GM19452 (cell line): ENCODE results near the gene USPL1.
"Not testable (repeated sequence)": the region's sequence is repeated elsewhere in the genome, so short reads cannot be mapped to it uniquely, and the experiment has no call there.

Experiments used
- ATAC-seq: cut with Tn5 transposase; IDR thresholded peaks from one replicate; pipeline ENCODE4 v1.9.1; 2021; ENCODE audit not compliant: unreplicated experiment

Gene USPL1

DNA sequence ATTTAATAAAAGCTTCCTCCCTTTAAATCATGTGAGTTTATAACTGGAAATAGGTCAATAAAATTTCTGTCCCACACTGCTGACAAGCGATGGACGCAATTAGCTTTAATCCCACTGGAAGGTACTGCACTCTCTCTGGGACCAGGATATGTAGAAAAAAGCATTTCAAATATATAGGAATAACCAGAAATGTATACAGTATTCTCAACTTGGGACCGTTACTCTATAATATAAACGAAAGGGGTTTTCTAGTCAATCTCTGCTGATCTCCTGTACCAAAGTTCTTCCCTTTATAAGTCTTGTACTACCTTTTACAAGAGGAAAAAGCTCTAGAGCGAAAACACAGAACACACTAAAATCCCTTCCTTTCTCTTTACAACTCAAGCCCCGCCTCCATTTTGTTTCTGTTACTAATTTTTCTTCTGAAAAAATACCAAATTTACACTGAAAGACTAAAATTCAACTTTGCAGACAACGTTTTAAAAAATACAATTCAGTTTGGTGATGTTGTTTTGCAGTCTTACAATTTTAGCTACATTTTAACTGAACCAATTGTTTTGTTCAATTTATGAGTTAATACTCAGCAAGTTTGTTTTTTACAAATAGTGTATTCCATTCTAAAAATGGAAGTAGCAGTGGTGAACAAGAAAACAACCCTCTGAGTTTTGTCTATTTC lies 1.7 kb upstream of the USPL1 start:
- no peak for ATAC-seq

DNA sequence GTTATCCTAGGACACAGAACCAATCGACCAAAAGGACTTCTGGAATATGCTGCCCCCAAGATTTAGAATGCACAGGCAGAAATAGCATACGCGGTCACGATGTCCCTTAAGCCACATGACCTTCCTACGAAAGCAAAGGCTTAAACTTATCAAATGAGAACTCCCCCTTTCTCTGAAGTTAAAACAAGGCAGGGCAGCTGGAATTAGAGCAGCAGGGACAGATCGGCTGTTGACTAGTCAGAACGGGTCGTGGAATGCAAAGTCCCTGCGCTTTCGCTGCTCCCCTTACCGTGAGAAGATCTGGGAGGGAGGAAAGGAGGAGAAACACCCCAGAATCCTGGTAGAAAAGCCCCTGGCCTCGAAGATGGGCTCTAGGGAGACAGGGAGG lies 799 bp upstream of the USPL1 start:
- peak; percentile 18 for ATAC-seq

DNA sequence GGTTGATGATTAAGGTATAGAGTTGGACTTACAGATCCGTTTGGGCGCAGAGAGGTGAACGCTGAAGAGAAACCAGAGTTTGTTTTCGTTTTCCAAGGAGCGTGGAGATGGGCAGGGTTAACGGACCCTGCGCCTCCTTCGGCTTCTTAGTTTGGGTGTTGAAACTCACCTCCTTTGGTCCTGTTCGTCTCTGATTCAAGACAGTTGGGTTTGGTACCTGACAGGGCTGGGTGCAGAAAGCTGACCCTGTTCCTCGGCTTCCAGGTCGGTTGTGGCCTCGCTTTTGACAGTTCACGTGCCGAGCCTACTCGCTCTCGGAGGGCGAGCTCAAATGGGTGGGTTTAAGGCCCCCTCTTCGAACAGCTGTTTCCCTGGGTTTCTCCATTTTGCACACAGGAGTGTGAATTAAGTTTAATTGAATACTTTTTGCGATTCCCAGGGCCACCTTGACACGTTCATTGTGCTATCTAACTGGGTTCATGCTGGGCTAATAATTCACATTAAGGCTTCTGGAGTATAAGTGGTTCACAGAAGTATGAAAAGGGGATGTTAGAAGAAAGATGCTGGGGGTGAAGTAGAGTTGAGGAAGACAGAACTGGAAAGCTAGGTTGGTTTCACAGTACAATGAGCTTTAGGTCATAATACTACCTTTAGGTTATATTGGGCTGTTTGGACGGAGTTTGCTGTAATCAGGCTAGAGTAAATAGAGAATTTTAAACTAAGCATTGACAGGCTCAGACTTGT lies 638 bp downstream of the USPL1 start:
- no peak for ATAC-seq

DNA sequence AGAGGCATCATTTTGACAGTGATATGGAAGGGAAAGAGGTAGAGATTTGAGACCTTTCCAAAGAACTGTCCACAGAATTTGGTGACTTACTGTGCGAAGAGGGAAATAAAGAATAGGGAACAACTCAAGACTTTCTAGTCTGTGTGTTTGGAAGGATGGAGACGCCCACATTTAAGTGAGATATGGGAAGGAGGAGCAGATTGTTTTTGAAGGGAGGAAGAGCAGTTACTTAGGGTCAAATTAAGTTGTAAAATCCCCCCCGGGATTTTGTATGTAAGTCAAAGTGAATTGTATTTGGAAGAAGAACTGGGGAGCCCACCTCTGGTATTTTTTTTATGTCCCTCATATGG lies 1.2 kb downstream of the USPL1 start:
- ATAC-seq: no peak

DNA sequence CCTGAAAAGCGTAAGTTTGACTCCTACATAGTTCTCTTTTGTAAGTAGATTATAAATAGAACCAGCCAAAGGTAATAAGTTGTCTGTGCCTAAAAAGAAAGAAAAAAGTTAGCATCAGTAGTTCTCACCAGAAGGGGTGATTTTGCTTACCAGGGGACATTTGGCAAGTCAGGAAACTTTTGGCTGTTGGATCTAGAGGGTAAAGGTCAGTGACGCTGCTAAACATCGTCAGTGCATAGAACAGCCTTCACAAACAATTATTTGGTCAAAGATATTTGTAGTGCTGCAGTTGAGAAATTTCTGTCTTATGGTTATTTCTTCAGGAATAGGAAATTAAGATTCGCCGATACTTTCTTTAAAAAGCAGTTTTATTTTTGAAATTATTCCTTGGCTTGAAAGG lies 2.0 kb downstream of the USPL1 start:
- ATAC-seq: no peak

DNA sequence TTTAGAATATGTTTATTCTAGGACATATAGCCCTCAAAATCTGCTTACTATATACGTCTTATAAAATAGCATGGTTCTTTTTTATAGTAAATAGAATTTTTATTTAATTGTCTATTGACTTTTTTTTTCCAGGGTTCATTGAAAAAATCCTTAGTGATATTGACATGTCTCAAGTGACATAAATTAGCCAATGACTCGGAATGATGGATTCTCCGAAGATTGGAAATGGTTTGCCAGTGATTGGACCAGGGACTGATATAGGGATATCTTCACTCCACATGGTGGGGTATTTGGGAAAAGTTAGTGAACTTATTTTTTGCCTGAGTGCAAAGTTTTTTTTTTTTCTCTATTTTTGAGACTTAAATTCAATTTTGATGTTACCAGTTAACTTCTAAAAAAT lies 3.2 kb downstream of the USPL1 start:
- ATAC-seq: no peak

DNA sequence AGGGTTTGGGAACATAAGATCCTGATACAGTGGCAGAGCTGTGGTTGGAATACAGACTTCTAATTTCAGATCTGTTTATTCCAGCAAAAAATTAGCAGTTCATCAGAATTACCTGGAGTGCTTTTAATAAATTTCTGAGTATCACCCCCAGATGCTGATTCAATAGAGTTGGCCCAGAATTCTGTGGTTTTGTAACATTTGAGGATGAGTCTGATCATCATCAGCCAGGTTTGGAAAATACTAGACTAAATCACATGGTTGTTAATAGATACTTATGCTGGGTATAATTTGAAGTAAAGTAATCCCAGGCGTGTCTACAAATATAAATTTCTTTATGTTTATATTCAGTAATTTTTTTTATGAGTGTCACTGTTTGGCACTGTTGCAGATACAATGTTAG lies 4.8 kb downstream of the USPL1 start:
- no peak for ATAC-seq

DNA sequence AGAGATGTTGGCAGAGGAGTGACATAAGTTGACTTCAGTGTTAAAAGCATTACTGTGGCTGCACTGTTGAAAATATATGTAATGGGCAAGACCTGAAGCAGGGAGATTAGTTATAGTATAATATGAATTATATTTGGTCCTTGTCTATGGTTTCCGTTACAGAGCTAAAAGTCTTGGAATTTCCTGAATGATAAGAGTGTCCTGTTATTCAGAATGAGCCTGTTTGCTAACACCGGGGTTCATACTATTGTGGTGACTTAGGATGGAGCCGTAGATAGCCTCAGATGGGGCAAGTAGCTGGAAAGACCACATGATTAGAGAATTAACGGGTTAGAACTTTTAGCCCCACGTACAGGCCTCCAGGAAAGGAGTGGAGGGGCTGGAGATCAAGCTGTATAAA lies 5.7 kb downstream of the USPL1 start:
- no peak for ATAC-seq

DNA sequence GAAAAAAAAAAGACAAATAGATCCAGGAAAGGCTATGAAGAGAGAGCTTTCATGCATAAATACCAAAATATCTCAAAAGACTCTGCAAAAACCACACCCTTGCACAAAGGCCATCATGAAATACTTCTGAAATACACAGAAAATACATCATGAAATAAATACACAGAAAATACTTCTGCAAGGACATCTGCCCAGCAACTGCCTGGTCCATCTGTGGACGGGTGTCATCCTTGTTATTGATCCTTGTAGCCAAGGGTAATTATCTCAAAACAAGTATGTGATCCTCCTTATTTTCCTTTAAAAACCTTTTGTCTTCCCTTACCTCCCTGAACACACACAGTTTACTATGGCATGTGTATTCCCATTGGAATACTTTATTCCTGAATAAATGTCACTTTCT lies 6.9 kb downstream of the USPL1 start:
- ATAC-seq: no peak

DNA sequence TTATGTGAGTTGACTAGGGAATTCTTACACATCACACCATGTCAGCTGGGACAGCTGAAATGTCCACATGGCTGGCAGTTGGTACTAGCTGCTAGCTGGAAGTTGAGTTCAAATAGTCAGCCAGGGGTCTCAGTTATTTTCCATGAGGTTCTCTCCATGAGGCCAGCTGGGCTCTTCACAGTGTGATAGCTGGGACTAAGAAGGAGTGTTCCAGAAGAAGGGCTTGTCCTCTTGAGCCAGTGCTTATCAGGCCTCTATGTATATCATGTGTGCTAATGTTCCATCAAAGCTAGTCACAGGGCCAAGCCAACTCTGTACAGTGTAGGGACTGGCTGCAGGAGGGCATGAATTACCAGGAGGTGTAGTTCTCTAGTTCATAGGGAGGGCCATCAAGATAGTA lies 11.8 kb downstream of the USPL1 start:
- ATAC-seq: no peak

DNA sequence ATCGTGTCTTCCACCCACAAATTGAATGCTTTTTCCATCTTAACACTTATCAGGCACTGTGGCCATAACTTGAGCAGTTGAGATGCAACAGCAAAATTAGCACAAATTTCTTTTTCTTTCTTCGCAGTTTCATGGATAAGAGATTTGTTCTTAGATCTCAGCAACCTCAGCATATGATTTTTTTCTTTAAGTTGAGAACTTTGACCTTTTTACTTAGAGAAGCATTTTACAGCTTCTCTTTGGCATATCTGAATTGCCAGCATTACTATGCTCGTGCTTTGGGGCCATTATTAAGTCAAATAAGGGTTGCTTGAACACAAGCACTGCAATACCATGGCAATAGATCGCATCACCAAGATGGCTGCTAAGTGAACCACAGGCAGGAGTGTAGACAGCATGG lies 16.1 kb downstream of the USPL1 start:
- ATAC-seq: no peak

DNA sequence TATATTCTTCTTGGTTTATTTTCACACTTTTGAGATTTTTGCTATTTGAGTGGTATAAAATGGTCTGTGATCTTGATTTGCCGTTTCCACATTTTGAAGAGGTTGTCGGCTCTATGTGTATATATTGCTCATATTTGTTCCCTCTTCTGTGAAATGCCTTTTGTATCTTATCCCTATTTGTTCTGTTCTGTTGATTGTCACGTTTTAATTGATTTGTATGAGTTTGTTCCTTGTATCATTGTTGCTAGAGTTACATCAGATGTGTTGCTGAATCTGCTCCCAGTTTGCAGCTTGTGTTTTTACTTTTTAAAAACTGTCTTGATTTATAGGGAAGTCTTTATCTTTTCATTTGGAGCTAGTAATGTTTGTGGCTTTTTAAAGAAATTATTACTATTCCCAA lies 17.1 kb downstream of the USPL1 start:
- no peak for ATAC-seq

DNA sequence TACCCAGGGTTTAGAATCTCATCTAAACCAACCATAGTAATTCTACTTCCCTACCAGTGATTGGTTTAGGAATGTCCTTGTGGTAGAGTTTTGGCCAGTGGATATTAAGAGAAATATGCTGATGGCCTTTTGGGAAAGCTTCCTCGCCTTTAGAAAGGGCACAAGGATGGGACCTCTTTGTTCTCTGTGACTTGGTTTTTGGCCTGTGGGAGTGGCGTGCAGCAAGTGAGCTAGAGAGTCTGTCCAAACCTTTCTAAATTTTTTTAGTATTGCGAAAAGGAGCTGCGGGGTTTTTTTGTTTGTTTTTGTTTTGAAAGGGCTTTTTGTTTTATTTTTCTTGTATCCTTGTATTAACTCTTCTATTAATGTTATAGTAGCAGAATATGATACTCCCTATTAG lies 20.6 kb downstream of the USPL1 start:
- ATAC-seq: no peak

DNA sequence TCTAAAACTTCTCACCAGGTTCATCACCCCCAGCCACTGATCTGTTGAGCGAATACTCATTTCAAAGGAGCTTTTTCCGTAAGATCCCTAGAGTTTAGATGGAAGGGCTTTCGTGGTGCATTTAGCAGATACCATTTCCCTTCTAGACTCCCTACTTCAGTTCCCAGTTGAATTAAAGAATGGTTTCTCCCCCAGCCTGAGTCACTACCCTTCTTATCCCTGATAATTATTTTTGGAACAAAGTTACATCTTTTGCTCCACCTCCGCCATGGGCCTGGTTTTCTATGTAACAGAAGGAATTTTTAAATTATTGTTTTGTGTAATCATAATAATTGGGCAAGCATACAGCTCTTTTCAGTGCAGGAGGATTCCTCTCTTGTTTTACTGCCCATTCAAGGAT lies 22.0 kb downstream of the USPL1 start:
- no peak for ATAC-seq

DNA sequence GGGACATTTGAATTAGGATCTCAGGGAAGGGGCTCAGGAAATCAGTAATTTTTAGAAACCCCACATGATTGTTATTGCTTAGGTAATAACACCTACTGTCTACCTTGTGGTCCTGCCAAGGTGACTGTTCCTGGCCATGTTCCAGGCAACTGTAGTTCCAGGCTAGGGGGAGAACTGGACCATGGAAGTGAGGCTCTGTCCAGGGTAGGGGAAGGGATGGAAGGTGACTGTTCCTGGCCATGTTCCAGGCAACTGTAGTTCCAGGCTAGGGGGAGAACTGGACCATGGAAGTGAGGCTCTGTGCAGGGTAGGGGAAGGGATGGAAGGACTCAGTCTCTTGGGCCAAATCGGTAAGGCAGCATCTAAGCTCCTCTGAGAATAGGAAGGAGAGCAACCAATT lies 23.5 kb downstream of the USPL1 start:
- ATAC-seq: not testable (repeated sequence)

DNA sequence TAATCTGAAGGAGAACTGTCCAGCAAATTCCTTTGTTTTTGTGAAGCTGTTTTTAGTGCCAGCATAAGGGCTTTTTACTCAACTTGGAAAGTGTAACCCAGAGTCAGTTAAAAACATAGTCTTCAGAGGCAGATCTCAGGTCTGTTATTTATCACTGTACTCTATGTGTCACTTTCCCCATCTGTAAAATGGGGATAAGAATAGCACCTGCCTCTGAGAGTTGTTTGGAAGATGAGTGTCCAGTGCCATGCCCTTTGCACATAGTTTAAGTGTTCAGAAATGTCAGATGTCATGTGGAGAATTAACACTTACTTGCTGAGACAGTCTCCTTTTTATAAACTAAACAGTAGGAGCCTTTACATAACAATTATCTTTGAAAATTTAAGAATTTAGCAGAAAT lies 27.9 kb downstream of the USPL1 start:
- no peak for ATAC-seq

DNA sequence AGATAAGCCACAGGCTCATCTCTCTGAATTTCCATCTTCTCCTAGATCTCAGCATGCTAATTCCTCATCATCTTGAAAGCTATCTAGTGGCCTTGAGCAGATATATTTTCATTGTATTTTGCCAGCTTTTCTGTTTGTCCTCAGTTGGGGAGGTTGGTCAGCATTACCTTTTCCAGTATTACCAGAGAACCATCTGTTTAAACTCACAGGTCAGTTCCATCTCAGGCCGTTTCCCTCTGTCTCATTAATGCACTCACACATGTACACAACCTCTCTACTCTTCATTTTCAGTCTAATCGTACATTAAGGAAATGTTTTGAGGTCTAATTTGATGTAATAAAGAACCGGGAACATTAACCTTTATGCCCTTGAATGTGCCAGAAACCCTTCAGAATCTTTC lies 29.7 kb downstream of the USPL1 start:
- ATAC-seq: no peak

DNA sequence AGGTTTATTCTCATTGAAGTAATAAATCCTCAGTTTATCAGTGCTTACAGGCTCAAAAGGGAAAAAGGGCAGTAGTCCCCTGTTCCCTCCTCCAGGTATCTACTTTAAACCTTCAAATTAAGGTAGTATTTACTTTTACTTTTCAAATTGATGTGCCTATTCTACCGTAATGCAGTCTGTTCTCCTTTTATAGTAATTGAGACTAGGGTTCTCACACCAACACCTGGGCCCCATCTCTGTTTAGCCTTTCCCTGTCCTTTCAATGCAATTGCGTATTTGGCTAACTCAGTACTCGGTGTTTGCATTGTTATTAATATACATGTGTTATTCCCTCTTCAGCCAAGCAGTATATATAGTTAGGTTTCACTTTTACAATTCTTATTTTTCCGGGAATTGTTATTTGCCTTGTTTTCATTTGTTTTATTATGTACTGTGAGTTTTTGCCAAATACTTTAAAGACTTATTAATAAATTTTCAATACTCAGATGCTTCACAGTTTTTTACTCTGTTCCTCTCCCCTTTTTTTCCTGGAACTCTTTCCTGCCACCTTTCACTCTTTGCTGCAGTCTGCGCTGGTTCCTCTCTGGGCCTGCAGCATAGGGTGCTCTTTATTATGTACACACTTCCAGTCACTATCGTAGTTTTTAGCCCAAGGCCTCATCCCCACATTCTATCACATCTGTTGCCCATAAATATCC lies 30.3 kb downstream of the USPL1 start:
- ATAC-seq: no peak

DNA sequence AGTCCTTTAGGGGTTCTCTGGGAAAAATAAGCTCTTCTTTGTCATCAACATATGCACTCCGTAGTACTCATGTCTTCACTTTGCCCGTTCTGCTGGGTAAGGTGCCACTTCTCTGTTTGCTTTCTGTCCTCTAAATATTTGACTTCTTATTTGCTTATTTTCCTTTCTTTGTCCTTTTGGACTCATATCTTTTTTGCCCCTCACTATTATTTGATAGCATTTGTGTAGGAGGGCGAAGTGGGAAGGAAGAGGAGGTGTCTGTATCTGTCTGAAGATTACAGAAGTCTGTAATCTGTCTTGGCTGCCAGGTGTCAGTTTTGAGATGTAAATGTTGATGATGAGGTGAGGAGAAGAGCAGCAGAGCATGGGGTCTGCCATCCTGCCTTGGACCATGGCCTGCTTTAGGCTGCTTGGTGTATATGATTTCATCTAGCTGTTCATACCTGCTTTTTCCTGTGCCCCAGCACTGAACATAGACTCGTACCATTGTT lies 30.8 kb downstream of the USPL1 start:
- ATAC-seq: no peak

DNA sequence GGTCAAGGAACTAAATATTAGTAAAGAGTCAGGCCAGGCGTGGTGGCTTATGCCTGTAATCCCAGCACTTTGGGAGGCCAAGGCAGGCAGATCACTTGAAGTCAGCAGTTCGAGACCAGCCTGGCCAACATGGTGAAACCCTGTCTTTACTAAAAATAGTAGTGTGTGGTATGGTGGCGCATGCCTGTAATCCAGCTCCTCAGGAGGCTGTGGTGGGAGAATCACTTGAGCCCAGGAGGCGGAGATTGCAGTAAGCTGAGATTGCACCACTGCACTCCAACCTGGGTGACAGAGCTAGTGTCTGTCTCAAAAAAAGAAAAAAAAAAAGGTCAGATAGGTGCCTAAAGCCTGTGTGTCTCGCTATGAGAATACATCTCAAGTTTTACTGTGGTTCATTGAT lies 33.9 kb downstream of the USPL1 start:
- not testable (repeated sequence) for ATAC-seq

DNA sequence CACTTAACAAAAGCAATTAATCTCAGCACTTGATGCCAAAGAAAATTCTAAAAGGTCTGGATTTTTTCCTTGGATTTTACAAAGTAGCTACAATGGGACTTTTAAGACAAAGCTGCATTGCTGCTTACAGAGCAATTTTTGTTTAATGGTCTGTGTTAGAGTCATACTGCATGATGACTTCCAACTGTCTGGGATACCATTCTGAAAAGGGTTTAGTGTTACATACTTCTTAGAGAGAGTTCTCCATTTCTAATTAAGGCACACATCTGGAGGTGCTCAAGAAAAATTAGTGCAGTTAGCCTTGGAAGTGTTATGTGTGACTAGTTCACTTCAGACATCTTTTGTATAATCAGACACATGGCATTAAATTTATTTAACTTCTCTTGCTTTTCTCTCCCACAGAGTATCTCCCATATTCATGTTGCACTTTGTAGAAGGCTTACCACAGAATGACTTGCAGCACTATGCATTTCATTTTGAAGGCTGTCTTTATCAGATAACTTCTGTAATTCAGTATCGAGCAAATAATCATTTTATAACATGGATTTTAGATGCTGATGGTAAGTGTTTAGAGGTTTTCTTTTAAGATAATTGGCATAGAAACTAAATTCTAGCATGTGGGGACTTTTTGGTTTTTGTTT lies 35.1 kb downstream of the USPL1 start:
- no peak for ATAC-seq

DNA sequence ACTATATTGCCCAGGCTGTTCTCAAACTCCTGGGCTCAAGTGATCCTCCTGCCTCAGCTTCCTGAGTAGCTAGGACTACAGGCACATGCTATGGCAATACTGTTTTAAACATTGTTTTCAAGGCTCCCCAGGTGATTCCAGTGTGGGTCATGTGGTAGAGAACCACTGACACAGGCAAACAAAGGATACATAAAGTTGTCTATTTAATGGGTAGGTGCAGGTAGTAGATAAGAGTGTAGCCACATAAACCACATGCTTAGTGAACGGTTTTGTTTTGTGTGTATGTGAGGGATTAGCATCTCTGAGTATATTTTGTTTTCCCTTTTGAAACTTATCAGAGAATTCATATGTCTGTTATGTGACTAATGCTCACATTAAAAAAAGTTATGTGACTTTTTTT lies 36.7 kb downstream of the USPL1 start:
- no peak for ATAC-seq
